GM21717 (cell line): ENCODE measurements around the gene EDN2.

Source experiments
- ATAC-seq: cut with Tn5 transposase; IDR thresholded peaks from one replicate; pipeline ENCODE4 v1.9.1; 2021; ENCODE audit warnings: mild to moderate bottlenecking, moderate library complexity; ENCODE audit not compliant: unreplicated experiment

The EDN2 gene

DNA sequence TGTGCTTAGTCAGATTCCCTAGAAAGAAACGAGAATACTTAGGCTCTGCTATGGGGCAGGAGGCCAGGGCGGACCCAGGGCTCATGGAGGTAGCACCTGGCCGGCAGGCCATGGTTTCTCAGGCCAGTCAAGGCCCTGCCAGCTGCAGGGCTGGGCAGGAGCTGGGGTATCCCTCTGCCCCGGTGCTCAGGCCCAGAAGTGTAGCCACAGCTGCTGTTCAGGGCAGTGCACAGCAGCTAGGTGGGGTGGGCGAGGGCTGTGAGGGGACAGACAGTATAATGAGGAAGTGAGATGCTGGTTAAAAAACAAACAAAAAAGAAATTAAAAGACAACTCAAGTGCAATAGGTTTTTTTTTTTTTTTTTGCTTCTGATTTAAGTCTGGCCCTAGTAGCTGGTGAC, 34.0 kb upstream of the EDN2 start:
- ATAC-seq, result no peak

DNA sequence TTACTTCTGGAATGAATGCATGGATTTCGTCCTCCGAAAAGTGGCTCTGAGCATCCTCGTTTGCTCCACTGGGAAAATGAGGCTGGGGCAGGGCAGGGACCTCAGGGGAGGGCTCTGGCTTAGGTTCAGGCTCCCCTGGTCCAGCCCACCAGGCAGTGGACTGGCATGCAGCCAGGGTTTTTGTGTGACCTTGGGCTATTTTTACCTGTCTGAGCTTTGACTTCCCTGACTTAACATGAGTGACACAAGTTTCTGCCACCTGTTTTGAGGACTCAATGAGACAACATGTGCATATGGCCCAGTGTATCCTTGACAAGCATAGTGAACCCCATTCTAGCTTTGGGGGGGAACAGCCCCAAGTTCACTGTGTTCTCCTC, 32.6 kb upstream of the EDN2 start:
- no peak for ATAC-seq

DNA sequence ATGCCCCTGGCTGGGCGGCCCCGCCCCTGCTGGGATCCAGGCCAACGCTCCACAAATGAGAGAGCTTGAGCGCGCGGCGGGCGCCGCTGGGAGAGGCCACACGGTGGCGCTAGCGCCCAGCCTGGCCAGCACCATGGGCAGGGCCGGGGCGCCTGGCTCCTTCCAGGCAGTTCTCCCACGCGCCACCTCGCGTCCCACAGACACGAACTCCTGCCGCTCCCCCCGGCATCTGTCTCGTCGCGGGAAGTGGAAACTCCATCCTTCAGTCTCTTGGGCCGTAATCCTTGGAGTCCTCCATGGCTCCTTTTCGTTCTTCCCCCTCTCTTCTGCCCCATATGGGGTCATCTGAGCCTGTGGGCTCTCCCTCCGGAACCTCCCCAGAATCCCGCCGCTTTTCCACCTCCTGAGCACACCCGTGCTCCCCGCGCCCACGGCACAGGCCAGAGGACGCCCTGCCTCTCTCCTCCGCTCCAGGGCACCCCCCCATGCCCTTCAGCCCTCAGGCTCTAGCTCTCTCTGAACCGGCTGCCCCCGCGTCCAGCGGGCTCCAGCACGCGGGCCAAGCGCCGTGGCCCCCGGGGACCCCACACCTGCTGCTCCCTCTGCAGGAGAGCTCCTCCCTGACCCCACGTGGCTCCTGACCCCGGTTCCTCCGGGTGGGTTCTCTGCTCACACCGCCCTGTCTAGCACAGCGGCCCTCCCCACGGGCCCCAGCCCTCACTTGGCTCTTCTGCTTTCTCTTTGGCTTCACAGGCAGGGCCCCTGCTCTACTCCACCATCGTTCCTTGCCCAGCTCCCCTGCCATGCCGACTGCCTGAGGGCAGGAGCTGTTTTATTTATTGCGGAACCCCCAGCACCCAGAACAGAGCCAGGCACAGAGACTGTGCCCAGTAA, 31.9 kb upstream of the EDN2 start:
- peak; percentile 63 for ATAC-seq

DNA sequence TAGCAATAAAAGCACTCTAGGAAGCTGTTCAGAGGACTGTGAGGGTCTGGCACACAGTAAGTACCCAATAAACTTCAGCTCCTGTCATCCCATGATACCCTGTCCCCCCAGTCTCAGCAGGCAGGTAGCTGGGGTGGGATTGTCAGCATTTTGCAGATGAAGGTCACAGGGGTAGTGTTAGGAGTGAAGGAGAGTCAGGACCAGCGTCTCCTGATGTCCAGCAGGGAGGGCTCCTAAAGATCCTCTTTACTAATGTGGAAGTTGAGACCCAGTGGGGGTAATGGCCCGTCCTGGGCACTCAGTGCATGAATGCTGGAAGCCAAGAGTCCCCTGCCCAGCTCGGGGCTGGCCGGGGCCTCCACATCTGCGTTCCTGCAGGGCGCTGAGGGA, 31.3 kb upstream of the EDN2 start:
- no peak for ATAC-seq

DNA sequence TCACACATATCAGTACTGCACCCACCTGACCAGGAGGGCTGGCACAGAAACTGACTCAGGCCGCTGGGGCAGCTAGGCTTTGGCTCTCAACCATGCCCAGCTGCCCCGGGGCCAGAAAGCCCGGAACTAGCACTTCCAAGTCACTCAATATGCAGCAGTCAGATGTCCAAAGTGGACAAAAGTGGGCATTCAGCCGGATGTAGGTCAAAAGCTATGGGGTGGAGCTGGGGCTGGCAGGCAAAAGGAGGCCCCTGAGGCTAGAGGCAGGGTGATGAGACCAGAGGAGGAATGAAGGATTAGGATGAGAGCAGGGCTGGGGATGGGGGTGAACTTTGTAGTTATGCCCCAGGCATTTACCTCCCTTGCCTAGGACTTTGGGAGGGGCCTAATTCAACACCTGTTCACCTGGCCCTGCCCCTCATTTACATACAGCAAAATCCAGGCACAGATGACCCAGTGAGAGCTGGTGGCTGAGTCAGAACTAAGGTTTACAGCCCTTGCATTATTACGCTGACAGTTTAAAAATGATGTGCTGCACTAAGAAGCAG, 30.7 kb upstream of the EDN2 start:
- no peak for ATAC-seq

DNA sequence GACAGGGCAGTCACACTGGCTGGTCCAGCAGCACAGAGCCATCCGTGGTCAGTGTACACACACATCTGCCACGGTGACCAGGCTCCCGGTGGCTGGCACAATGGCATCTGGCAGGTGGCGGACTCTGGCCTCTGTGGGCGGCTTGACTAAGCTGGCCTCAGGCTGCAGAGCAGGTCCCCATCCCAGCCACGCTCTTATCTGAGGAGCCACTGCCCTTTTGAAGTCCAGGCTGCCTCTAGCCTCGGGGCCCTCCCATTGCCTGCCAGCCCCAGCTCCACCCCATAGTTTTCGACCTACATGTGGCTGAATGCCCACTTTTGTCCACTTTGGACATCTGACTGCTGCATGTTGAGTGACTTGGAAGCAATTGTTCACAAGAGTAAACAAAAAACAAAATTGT, 29.9 kb upstream of the EDN2 start:
- no peak for ATAC-seq

DNA sequence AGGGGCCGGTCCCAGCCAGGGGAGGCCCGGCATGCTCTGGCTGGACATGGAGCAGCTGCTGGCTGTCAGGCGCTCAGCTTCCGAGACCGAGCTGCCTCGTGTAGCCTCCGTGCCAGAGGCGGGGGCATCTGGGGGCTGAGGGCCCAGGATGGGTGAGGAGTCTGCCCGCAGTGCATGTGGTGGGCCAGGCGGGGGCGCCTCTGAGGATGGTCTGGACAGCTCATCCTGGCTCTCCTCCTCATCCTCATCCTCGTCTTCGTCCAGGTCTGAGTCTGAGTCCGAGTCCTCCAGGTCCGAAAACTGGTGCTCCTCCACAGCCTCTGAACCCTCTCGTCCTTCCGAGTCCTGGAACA, 28.9 kb upstream of the EDN2 start:
- no peak for ATAC-seq

DNA sequence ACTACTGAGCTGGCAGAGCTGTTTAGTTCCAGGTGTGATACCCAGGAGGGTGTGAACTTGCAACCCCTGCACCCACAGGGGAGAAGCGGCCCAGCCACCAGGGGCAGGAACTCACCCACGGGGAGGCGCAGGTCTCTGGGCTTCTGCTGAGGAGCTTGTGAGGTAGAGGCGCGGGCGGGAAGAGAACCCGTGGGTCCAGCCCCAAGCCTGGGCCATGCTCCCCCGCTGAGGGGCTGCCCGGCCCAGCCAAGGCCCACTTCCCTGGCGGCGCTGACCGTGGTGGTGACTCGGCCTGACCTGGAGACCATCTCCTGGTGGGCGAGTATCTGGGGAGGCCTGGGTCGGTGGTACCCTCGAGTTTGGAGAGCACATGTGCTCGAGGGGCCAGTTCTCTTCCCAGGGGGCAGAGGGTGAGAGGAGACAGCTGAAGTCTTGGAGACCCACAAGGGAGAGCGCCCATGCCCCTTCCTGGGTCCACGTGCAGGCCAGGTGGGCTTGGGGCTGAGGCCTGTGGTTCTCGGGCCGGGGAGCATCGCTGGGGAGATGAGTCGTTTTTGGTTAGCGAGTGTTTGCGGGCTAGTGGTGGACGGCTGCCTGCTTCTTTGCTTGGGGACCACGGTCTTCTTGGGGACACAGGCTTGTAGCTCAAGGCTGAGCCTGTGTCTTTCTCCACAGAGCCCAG, 28.4 kb upstream of the EDN2 start:
- no peak for ATAC-seq

DNA sequence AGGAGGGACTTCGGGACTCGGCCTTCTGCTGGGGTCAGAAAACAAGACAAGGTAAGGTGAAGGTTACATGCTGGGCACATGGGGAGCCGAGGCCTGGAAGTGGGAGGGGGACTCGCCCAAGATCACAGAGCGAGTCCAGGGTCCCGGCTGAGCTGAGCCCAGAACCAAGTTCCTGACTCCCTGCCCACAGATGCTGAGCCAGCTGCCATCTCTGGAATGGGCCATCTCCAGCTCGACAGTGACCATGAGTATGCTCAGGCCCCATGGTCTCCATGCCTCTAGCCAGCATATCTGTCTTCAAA, 26.7 kb upstream of the EDN2 start:
- no peak for ATAC-seq

DNA sequence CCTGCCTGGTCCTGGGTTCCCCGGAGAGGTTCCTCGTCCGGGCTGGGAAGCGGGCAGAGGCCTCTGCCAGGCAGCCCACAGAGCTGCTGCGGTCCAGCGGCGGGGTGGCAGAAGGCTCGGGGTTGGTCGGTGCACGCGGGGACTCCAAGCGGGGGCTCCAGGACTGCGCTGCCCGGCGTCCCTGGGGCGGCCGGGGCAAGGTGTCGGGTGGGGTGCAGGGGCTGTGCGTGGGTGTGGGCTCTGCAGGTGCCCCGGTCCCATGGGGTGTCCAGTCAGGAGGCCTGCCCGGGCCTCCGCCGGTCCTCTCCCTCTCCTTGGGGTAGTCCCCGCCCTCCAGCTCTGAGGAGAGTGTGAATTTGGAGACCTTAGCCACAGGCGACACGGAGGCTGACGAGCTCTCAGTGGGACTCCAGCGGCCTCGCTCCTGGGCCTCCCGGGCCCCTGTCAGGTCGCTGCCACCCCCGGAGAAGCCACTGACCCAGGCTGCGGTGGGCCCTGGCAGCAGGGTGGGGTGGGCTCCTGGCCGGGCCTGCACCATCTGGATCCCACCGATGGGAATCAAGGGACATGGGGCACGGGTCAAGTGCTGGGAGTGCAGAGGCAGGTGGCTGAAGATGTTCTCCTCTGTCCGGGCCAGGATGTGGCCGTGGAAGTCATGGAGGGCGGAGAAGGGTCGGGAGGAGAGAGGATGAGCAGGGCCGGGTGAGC, 26.2 kb upstream of the EDN2 start:
- ATAC-seq, result no peak

DNA sequence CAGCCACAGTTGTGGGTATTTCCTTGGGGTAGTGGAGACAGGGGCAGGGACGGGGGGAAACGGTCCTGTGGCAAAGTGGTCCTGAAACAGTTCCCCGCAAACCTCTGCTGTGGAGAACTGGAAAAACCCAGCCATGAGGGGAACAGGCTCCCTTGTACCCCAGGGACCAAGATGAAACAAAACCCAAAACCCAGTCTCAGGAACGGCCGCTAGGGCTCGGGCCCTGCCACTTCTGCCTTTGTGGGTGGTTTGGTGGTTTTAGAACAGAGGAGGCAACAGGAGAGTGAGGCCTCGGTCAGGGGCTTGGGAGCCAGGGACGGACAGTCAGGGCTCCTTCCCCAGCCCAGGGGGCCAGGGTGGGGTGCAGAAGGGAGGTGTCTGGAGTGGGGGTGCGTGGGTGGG, 24.8 kb upstream of the EDN2 start:
- ATAC-seq, result no peak

DNA sequence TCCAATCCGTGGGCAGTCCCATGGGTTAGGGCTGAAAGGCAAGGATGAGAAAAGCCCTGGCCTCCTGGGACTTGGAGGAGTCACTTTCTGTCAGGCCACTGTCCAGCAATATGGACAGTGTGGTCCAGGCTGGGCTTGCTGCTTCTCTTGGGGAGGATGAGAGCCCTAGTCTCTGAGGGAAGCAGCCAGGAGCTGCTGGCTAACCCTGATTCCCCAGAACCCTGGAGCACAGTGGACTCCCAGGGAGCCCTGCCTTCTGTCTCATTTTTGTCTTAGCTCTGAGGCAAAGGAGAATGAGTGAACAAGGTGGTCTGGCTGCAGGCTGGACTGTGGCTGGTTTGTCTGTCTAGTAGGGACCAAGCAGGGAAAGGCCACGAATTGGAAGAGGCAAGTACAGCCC, 23.8 kb upstream of the EDN2 start:
- no peak for ATAC-seq

DNA sequence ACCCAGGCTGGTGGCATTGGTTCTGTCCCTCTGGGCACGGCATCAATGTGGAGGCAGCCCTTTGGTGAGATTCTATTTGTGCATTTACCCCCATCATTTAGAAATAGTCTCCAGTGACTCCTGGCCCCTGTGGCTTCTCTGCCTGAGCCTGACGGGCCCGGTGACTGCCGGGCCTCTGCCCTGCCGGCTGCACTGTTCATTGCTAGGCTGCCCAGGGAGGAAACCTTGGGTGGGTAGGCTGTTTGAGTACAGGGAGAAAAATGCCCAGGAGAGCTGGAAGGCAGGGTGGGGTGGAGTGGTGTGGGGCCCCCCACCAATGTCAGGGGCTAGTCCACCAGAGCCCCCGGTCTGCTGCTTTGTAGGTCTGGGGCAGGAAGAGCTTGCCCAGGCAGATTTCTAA, 23.4 kb upstream of the EDN2 start:
- ATAC-seq, result no peak

DNA sequence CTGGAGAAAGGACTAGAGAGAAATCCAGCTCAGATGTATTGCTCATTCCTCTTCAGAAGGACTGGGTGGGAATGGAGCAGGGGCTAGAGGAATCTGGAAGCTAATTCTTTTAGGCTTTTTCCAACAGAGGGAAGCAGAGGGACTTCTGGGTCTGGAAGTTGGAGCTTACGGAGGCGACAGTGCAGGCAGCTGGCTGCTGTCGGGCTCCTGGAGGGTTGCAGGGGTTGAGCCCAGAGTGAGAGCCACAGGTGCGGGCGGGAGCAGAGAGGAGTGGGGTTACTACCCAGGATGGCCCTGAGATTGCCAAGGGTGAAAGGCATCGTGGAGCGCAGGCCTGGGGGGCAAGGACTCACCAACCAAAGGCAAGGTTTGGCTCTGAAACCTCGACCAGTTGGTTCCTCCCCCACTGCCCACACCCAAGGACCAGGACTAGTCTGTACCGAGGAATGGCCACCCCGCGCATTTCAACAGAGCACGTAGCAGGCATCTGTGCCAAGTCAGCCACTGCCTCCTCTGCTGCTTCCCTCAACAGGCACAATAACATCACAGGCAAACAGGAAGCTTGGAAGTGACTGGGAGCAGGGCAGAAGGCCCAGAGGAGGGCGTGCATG, 22.7 kb upstream of the EDN2 start:
- no peak for ATAC-seq

DNA sequence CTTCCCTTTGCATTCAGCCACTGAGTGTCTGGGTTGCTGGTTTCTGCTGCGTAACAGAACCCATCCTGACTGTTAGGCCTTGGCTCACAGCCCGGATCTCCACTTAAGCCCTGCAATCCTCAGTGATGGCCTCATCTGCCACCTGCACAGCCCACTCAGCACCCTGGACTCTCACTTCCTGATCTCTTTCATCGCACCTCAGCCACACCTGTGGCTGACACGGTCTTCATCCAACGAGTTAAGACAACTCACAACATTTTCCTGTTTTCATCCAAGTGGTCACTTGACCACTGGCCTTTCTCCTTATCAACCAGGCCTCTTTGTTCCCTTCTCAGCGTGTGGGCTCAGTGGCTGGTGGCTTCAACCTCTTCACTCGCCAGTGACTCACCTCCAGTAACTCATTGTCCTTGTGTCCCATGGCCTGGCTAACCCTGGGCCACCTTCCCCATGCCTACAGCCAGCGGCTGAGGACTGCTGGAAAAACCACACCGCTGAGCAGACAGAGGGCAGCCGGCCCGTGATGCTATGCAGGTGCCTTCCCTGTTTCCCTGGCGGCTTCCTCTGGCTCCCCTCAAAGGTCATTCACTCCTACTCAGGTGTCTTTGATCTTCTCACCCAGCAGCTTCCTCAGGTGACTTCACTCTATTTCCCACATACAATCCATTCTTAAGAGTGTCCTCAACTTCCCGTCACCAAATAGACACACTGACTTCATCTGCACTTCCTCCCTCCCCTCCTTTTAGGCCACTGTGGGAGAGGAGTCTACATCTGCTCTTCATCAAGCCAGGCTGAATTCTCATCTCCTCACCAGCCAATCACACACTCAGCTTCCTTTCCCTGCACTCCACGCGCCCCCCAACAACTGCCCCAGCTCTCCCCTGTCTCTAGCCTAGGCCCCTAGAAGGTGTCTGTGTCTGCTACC, 19.9 kb upstream of the EDN2 start:
- ATAC-seq, result no peak

DNA sequence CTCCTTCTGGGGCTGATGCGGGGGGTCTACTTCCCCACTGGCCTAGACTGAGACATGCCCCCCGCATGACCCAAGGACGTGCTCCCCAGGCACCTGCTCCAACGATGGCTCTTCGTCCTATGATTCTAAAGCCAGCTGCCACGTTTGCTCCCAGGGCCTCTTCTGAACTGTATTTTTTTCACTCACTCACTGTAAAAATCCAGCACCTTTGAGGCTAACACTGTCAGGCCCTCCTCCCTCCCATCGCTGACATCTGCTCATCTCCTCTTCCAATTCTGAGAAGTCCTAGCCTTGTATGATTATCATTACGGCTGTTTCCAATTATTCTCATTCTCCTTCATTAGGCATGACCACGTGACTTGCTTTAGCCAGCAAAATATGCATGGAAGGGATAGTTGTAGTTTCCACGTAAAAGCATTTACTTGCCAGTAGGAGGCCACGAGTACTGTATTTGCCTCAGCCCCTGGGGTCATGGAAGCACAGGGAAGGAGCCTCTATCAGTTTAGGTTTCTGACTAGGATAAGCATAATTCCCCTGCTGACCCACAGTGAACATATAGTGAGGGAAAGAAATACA, 19.1 kb upstream of the EDN2 start:
- ATAC-seq, result no peak

DNA sequence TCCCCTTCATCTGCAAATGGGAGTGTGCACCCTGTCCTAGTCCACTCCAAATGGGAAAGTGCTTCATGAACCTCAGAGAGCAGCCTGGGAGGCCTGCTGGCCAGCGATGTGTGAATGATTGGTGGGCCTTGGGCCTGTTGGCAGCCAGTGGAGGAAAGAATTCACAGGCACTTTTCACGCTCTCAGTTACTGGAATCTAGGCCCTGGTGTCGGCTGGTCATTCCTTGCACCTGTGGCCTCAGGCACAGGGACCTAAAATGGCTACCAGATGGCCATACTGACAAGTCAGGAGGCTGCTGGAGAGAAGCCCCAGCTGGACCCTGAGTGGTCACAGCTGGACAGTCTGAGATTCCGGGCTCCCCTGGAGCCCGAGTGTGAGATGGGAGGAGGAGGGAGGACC, 18.4 kb upstream of the EDN2 start:
- ATAC-seq, result no peak

DNA sequence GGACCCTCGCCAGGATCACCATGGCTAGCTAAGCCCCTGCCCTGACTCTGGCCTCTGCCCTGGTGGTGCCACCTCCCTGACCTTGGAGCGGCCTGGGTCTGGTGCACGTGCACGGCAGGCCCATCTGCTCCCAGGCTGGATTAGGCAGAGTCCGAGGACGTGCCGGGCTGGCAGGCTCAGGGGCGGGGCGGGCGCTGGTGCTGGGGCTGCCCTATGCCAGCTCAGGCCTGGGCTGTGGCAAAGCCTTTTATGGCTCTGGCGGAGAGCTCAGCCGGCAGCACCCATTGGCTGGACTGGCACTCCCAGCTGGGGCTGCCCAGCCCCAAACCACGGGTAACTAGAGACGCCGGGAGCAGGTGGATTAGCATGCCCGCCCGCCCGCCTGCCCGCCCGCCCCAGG, 17.1 kb upstream of the EDN2 start:
- ATAC-seq, result no peak

DNA sequence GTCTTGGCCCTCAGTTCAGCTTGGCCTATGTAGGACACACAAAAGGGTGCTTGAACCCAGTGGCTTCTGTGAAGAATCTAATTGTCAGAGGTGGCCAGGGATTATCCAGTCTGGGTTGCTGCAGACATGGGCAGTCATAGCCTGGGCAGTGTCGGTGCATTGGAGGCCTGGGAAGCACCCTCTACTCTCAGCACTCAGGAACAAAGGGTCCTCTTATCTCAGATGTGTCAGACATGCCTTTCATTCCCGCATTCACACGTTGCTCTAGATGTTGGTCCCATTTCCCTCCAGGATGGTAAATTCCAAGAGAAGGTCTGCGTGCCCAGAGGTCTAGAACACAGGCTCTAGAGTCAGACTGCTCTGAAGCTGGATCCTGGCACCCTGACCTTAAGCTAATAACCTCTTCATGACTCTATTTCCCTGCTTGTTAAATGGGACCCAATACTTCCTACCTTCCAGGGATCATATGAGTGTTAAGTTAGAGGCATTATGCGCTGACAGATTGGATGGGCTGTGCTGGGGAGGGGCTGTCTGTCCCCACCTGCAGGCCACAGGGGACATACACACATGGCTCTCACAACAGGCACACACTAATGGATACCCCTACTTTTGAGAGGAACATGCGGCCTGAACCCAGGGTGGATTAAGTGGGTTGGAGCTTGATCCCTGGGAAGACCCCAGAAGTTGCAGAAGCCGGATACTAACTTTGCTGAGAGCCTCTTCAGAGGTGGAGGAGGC, 16.5 kb upstream of the EDN2 start:
- no peak for ATAC-seq
